Pulmonary artery endothelial cell (primary cell): ENCODE results near the gene CHMP5. TPM values are rescaled to one million over a fixed set of nuclear protein-coding genes. Genes with fewer than 3 reads are reported as not detected.

Experiments used
- DNase-seq: peaks from one replicate; pipeline ENCODE4 v3.0.0-alpha.2; 2011; ENCODE audit warnings: low read depth, low spot score
- total RNA-seq: library from RNA; depleted of rRNA; stranded (reverse); fragments of >200 nt; gene quantifications from 2 replicates; pipeline ENCODE4 v1.2.3, GENCODE V29; 2014

CHMP5 gene
- total RNA-seq, 1 donor from 2014 or later = 84.0 TPM

DNA sequence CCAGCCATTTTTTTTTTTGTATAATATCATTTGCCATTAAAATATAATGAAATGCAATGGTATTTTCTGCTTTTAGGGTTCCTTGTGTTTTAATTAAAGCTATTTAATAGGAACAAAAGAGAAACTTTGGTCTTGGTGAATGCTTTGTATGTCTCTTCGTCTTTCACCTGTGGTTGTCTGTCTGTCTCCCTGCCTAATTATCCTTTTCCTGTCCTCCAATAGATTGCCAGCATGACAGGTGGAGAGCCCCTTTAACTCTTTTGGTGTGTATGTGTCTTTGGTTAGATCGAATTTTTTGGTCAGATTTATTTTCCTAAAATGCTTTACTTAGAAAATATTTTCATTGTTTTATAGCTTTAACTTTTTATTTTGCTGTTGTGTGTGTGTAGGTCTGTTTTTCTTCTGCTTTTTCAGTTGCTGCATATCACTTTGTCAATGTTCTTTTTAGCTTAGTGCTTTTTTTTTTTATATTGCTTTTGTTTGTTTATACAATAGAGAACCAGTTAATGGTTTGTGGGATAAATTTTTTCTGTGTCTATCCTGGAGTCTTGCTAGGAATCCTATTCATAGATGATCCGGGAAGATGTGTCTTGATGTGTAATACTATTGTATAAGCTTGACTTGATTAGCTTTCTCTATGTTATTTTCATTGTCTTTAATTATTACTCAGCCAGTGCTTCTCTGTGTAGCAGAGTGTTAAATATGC, 8.6 kb downstream of the CHMP5 start:
- no peak for DNase-seq

DNA sequence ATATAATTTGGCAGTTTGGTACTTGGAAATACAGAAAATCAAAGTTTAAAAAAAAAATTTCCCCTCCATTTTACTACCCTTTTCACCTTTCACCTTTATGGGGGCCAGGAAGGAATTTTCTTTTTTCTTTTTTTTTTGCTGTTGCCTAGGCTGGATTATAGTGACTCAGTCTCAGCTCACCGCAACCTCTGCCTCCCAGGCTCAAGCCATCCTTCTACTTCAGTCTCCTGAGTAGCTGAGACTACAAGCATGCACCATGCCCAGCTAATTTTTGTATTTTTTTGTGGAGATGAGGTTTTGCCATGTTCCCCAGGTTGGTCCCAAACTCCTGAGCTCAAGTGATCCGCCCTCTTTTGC, 9.1 kb downstream of the CHMP5 start:
- DNase-seq = no peak

DNA sequence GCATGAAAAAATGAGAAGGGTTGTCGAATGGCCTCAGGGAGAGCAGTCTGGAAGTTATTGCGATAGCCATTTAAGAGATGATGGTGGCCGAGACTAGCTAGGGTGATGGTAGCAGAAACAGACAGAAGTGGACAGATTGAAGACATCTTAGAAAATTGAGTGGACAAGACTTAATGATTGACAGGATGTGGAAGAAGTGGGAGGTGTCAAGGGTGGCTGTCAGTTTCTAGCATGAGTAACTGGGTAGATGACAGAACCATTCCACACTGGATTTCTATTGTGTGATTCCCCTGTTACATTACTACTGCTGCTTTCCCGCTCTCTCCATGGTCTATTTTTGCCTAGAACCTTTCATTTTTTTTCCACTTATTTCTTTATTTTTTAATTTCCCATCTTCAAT, 12.6 kb downstream of the CHMP5 start:
- no peak for DNase-seq

DNA sequence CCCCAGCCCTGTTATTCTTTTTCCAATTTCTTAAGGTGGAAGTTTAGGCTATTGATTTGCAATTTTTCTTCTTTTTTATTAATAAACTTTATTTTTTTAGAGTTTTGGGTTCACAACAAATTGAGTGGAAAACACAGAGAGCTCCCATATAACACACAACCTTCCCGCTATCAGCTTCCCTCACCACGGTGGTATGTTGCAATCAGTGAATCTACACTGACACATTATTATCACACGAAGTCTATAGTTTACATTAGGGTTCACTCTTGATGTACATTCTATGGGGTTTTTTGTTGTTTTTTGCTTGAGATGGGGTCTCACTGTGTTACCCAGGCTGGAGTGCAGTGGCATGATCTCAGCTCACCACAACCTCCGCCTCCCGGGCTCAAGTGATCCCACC, 20.7 kb downstream of the CHMP5 start:
- no peak for DNase-seq

DNA sequence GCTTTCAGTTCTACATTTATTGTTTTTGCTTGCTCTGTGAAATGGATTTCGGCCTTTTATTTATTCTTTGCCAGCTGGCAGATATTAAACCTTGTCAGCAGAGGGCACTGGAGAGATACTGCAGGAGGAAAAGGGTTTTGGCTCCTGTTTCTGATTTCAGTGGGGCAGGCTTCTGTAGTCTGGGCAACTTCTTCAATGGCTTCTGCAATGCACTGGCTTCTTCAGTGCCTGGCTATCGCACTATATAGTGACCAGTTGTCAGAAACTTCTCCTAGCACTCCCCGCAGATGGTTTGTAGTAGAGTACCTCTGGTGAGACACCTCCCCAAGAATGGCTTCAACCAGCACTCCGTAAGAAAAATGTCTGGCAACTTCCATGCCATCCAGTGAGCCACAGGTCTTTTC, 22.2 kb downstream of the CHMP5 start:
- DNase-seq = peak; percentile 39

DNA sequence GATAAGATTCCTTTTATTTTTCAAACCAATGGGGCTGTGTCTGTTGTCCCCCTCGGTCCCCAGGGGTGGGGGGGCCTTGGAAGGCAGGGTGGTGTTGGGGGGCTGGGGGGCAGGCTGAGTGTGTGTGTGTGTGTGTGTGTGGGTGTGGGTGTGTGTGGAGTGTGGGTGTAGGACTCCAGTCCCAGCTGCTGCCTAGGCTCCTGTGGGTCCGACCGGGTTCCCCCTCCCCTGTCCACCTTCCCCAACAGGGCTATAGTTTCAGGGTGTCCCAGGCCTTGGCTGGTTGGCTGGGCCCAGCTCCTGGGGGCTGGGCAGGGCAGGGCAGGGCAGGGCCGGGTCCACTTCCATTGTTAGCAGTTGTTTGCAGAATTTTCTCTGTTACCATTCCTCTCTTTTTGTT, 23.4 kb downstream of the CHMP5 start:
- DNase-seq = no peak

- no peak for DNase-seq
These were observed 24.1 kb downstream of the CHMP5 start for GRCh38 chr9:33288828-33289483.

- no peak for DNase-seq
These were observed 24.6 kb downstream of the CHMP5 start for GRCh38 chr9:33289496-33289895.

GRCh38 chr9:33289936-33290246, 25.0 kb downstream of the CHMP5 start:
- DNase-seq = no peak

- DNase-seq = peak; percentile 93
These were observed 25.6 kb downstream of the CHMP5 start, which contains the start of gene NFX1 for GRCh38 chr9:33290247-33291030. Gene NFX1, plus strand, starts transcription at chr9:33290516. Its CDS starts 57 bp downstream, at chr9:33290573.

DNA sequence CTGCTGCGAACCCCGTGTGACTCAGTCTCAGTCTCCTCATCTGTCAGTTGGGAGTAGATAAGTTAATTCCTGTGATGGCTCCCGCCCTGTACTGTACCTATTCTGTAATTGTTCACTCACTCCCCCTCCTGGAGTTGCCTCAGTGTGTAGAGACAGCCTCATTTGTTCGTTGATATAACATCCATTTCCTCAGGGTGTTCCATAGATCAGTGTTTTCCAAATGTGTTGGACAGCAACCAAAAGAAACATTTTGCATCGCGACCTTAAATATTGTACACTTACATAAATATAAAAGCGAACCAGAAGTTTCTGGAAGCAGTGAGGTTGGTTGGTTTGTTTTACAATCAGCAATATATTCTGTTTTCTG, 26.2 kb downstream of the CHMP5 start:
- no peak for DNase-seq

DNA sequence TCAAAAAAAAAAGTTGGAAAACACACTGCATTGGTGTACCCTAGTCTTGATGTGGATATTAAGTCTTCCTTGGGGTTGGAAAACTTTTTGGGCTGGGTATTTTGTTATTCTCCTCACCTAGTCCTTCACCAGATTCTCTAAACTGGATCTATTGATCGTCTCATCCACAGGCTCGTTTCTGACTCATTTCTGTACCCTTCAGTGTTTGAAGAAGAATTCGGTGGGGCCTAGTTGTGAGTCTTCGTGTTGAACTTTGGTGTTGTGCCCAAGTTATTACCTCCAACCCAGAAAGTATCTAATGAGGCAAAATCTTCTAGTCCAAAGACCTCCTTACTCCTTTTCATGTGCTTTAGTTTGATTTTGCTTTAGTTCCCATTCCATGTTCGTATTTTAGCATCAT, 27.1 kb downstream of the CHMP5 start:
- no peak for DNase-seq

- DNase-seq = no peak
These were observed 28.9 kb downstream of the CHMP5 start for GRCh38 chr9:33293782-33294181.

GRCh38 chr9:33294670-33295432, 30.0 kb downstream of the CHMP5 start:
- no peak for DNase-seq

- no peak for DNase-seq
These were observed 30.7 kb downstream of the CHMP5 start for GRCh38 chr9:33295571-33295970.

- DNase-seq = no peak
These were observed 32.6 kb downstream of the CHMP5 start for GRCh38 chr9:33297432-33297831.

GRCh38 chr9:33300546-33300945, 35.7 kb downstream of the CHMP5 start:
- DNase-seq = no peak

GRCh38 chr9:33304362-33304761, 39.5 kb downstream of the CHMP5 start:
- DNase-seq = no peak

- no peak for DNase-seq
These were observed 41.2 kb downstream of the CHMP5 start for GRCh38 chr9:33306037-33306436.

DNA sequence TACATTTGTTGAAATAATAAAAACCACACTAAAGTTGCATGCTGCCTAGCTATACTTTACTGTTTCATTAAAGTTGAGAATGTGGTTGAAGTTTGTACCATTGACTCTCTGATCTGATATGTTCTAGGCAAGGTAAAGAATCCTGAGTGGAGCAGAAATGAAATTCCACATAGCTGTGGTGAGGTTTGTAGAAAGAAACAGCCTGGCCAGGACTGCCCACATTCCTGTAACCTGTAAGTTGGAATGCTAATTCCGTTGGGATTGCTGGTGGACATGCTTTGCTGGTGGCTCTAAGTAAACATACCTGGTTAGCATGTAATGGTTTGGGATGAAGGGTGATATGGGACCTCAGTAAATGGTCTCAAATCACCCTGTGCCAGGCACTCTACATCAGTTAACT, 42.2 kb downstream of the CHMP5 start:
- no peak for DNase-seq

DNA sequence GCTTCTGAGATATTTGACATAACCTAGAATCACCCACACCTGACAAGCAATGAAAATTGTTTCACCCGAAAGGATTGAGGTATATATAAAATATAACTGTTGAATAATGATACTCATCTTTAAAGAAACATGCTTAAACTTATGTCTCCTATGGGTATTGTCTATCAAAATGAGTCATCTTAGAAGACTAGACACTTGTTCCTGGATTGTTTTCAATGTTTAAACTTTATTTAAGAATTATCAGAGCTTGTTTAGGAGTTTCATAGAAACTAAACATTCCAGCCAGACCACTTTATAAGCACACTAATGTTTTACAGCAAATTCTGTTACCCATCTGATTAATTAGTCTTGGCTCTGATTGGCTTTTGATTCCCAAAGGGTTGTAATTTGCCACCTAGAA, 45.1 kb downstream of the CHMP5 start:
- no peak for DNase-seq

DNA sequence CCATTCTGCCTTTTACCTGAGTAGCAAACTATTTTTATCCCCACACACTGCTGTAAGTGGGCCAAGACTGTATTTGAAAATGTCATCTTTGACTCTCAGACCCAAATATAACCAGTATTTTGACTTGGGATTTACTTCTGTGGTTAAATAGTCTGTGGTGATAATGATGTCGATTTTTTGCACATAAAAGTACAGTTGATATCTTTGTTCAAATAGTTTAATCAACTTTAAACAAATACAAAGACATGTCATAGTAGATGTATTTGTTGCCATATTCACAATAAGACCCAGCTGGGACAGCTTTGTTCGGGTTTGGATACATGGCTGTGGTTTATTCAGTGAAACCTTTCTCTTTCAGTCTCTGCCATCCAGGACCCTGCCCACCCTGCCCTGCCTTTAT, 45.9 kb downstream of the CHMP5 start:
- no peak for DNase-seq
